ENCODE data around the gene NYAP2.

Gene NYAP2

GRCh38 chr2:225456619-225457260 lies 57.2 kb downstream of the NYAP2 start:
- Mint-ChIP-seq H3K36me3 (ENCODE audit: low read depth) (no peaks in the 10 kb centered on the region), H3K27ac (no peak overlapping the region), H3K27me3 (peaks cover 6% of the 10 kb centered on the region), H3K9me3 (no peaks in the 10 kb centered on the region), H3K4me1 (ENCODE audit: low read depth) (no peaks in the 10 kb centered on the region), H3K4me3 (no peak overlapping the region)

- Mint-ChIP-seq H3K36me3 (ENCODE audit: low read depth) (no peaks in the 10 kb centered on the region), H3K4me1 (ENCODE audit: low read depth) (no peaks in the 10 kb centered on the region), H3K27me3 (peaks cover 4% of the 10 kb centered on the region), H3K4me3 (no peak overlapping the region), H3K27ac (no peak overlapping the region), H3K9me3 (no peaks in the 10 kb centered on the region)
Observed at GRCh38 chr2:225457482-225457881, 58.0 kb downstream of the NYAP2 start.

DNA sequence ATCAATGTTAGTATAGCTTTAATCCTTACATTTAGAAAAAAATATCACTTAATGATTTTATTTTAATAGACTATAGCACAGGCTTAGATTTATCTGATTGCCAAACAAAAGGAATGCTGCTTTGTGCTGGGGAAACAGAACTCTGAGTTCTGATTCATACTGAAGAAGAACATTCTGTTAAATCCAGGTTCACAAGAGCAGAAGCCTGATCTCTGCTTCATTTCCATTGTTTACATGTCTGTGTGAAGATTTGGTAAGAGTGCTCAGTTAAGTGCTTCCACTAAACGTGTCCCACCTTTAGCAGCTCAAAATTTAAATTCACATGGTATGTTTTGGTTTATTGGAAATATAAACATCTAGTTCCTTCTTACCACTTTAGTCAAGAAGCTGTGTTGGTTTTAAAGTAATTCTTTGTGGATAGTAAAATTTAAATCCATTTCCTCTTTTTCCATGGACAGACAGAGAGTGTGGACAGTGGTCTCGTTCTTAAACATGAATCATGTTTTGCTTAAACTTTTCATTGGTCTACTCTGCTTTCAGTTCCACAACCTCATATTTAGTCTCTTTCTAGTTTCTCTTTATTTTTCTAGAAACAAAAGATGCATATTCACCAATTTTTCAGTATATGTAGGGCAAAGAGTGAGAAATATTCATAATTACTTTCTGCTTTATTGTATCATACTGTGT lies 59.1 kb downstream of the NYAP2 start:
- Mint-ChIP-seq H3K4me1 (ENCODE audit: low read depth) (no peaks in the 10 kb centered on the region), H3K27ac (no peak overlapping the region), H3K36me3 (ENCODE audit: low read depth) (no peaks in the 10 kb centered on the region), H3K4me3 (no peak overlapping the region), H3K9me3 (no peaks in the 10 kb centered on the region), H3K27me3 (peaks cover 4% of the 10 kb centered on the region)

- Mint-ChIP-seq H3K36me3 (ENCODE audit: low read depth) (no peaks in the 10 kb centered on the region), H3K9me3 (no peaks in the 10 kb centered on the region), H3K27me3 (peaks cover 3% of the 10 kb centered on the region), H3K27ac (no peak overlapping the region), H3K4me3 (no peak overlapping the region), H3K4me1 (ENCODE audit: low read depth) (peaks cover 12% of the 10 kb centered on the region)
Observed at GRCh38 chr2:225462417-225462816, 62.9 kb downstream of the NYAP2 start.

GRCh38 chr2:225462945-225463344 lies 63.4 kb downstream of the NYAP2 start:
- Mint-ChIP-seq H3K27ac (no peak overlapping the region), H3K36me3 (ENCODE audit: low read depth) (no peaks in the 10 kb centered on the region), H3K4me3 (no peak overlapping the region), H3K9me3 (no peaks in the 10 kb centered on the region), H3K4me1 (ENCODE audit: low read depth) (peaks cover 12% of the 10 kb centered on the region), H3K27me3 (no peaks in the 10 kb centered on the region)

DNA sequence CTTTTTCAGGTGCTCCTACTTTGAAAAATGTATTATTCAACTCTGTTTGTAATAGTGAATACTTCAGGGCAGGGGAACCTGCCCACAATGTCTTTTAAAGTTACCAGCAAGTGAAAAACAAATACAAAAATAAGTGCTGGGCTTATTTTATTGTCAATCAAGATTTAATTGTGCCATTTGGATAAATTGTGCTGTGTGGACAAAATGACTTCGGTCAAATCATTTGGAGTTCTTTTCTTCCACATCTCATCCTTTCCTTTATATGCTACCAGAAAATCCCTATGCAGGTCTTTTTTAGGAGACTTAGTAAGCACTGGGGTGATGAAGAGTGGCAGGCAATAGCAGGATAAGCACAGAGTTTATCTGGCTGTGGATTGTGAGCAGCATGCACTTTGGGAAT lies 63.9 kb downstream of the NYAP2 start:
- Mint-ChIP-seq H3K9me3 (no peaks in the 10 kb centered on the region), H3K4me3 (no peak overlapping the region), H3K36me3 (ENCODE audit: low read depth) (no peaks in the 10 kb centered on the region), H3K27me3 (no peaks in the 10 kb centered on the region), H3K27ac (no peak overlapping the region), H3K4me1 (ENCODE audit: low read depth) (peaks cover 12% of the 10 kb centered on the region)

DNA sequence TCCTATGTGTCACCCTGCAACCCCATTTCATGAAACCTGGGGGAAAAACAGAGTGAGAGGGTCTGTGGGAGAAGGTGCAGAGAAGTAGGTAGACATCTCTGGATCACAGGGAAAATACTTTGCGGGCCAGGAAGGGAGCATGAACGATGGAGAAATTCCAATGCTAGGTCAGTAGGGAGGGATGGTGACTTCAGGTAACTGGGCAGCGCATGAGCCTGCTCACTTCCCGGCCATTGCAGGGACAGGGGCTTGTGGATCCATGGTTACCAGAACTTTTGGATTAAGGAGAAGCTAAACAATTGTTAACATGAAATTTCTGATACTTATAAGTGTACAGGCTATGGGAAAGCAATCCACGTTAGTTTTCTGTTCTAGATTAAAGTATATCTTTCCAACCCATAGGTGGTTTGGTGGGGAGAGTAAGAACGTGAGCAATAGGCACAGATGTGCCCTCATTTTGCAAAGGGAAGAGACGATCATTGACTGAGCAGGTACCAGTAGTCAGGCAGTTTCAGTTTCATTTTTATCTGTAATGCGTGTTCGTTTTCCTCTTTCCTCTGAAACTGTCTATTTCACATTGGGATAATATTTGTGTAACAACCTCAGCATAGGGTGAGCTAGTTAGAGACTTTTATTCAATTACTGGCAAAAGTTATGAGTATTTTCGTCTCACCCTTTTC lies 65.0 kb downstream of the NYAP2 start:
- no peak overlapping the region for H3K27ac Mint-ChIP-seq

DNA sequence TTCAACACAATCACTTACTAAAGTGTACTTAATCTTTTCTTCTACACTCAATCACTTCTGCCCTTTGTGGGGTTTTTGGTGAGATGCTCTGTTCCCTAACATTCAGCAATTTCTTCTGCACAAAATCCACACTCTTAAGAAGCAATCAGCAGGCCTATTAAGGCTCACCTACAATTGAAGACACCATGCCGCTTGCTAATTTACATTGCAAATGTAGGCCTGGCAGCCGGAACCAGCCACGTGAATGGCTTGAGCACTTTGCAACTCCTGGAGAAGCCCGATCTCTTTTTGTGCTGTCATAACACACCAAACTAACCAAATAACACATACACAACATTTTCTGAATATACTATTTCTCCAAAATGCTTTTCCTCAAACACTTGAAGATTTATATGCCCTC lies 66.3 kb downstream of the NYAP2 start:
- Mint-ChIP-seq H3K27me3 (no peaks in the 10 kb centered on the region), H3K36me3 (ENCODE audit: low read depth) (no peaks in the 10 kb centered on the region), H3K9me3 (no peaks in the 10 kb centered on the region), H3K4me1 (ENCODE audit: low read depth) (peaks cover 15% of the 10 kb centered on the region), H3K27ac (no peak overlapping the region), H3K4me3 (no peak overlapping the region)

More for the DNA sequence above, 65.0 kb downstream of the NYAP2 start:
- Mint-ChIP-seq H3K9me3 (no peaks in the 10 kb centered on the region), H3K36me3 (ENCODE audit: low read depth) (no peaks in the 10 kb centered on the region), H3K4me1 (ENCODE audit: low read depth) (peaks cover 12% of the 10 kb centered on the region), H3K4me3 (peak overlapping the region; percentile 61), H3K27me3 (no peaks in the 10 kb centered on the region)

DNA sequence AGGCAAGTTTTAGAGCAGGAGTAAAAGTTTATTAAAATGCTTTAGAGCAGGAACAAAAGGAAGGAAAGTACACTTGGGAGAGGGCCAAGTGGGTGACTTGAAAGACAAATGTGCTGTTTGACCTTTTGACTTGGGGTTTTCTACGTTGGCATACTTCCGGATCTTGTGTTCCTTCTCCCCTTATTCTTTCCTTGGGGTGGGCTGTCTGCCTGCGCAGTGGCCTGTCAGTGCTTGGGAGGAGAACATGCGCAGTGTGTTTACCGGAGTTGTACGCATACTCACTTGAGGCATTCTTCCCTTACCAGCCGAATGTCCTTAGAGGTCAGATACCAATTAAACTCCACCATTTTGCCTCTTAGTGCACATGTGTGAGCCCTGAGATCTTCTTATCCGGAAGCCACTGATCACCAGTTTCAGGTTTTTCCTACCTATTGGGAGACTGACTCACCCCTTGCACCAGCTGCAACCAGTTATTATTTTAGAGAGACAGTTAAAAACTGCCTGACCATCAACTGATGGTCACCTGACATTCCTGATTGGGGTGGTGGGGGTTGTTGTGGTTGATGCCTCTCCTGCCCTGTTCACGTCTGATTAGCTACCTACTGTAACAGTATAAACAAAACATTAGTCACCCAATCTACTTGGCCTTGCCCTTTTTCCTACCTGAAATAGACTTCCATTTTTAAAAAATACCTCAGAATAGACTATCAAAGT lies 67.5 kb downstream of the NYAP2 start:
- Mint-ChIP-seq H3K27me3 (no peaks in the 10 kb centered on the region), H3K4me1 (ENCODE audit: low read depth) (peaks cover 15% of the 10 kb centered on the region), H3K9me3 (no peaks in the 10 kb centered on the region), H3K4me3 (no peak overlapping the region), H3K27ac (no peak overlapping the region), H3K36me3 (ENCODE audit: low read depth) (no peaks in the 10 kb centered on the region)

DNA sequence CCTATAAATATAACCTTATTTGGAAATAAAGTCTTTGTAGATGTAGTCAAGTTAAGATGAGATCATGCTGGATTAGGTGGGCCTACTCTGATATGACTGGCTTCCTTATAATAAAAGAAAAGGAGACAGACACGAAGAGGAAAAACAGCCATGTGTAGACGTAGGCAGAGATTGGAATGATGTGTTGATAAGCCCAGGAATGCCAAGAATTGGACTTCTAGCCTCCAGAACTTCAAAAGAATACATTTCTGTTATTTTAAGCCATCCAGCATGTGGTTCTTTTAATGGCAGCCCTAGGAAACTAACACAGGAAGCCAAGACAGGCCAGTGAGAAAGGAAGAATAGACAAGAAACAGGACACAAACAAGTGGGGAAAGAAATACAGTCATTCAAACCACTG lies 68.6 kb downstream of the NYAP2 start:
- Mint-ChIP-seq H3K36me3 (ENCODE audit: low read depth) (no peaks in the 10 kb centered on the region), H3K27me3 (no peaks in the 10 kb centered on the region), H3K9me3 (no peaks in the 10 kb centered on the region), H3K4me3 (no peak overlapping the region), H3K4me1 (ENCODE audit: low read depth) (peaks cover 15% of the 10 kb centered on the region), H3K27ac (no peak overlapping the region)

DNA sequence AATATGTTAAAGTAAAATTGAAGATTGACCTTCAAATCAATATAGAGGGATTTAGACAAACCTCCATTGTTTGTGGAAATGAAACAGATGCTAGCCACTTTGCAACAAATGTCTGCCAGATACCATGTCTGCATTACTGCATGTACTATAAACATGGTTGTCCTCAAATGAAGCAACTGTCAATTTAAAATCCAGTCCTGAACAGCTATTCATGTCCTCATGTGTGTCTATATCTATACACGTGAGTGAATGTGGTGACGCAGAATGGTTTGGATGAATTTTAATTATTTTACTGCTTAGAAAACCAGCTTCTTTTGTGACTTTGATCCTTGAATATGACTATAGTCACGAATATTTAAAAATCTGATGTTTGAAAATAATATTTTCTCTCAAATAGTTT lies 71.5 kb downstream of the NYAP2 start:
- no peak overlapping the region for H3K4me3 Mint-ChIP-seq
- H3K9me3 Mint-ChIP-seq = no peaks in the 10 kb centered on the region
- no peak overlapping the region for H3K27ac Mint-ChIP-seq
- H3K4me1 Mint-ChIP-seq (ENCODE audit: low read depth) = peaks cover 3% of the 10 kb centered on the region
- H3K36me3 Mint-ChIP-seq (ENCODE audit: low read depth) = no peaks in the 10 kb centered on the region
- H3K27me3 Mint-ChIP-seq = no peaks in the 10 kb centered on the region

GRCh38 chr2:225471482-225471881 lies 72.0 kb downstream of the NYAP2 start:
- no peaks in the 10 kb centered on the region for H3K27me3 Mint-ChIP-seq
- no peaks in the 10 kb centered on the region for H3K9me3 Mint-ChIP-seq
- no peak overlapping the region for H3K4me3 Mint-ChIP-seq
- H3K36me3 Mint-ChIP-seq (ENCODE audit: low read depth) = no peaks in the 10 kb centered on the region
- H3K4me1 Mint-ChIP-seq (ENCODE audit: low read depth) = peaks cover 3% of the 10 kb centered on the region
- H3K27ac Mint-ChIP-seq = no peak overlapping the region

GRCh38 chr2:225472161-225472560 lies 72.7 kb downstream of the NYAP2 start:
- Mint-ChIP-seq H3K4me1 (ENCODE audit: low read depth) (peaks cover 3% of the 10 kb centered on the region), H3K4me3 (no peak overlapping the region), H3K27me3 (no peaks in the 10 kb centered on the region), H3K9me3 (no peaks in the 10 kb centered on the region), H3K27ac (no peak overlapping the region), H3K36me3 (ENCODE audit: low read depth) (no peaks in the 10 kb centered on the region)

GRCh38 chr2:225479386-225479785 lies 79.9 kb downstream of the NYAP2 start:
- Mint-ChIP-seq H3K4me1 (ENCODE audit: low read depth) (no peaks in the 10 kb centered on the region), H3K27ac (no peak overlapping the region), H3K9me3 (no peaks in the 10 kb centered on the region), H3K4me3 (no peak overlapping the region), H3K36me3 (ENCODE audit: low read depth) (no peaks in the 10 kb centered on the region), H3K27me3 (peaks cover 6% of the 10 kb centered on the region)

DNA sequence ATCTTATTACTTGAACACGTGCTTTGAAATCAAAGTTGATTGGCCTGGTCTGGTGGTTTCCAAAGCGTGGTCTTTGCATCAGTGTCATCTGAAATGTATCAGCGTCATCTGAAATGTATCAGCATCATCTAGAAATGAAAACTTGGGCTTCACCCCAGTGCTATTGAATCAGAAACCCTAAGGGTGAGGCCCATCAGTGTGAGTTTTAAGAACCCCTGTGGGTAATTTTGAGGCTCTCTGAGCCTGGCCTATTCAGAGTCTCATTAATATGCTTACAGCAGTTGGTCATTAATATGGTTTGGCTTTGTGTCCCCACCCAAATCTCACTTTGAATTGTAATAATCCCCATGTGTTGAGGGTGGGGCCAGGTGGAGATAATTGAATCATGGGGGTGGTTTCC lies 85.2 kb downstream of the NYAP2 start:
- H3K27ac Mint-ChIP-seq = no peak overlapping the region
- no peak overlapping the region for H3K4me3 Mint-ChIP-seq
- no peaks in the 10 kb centered on the region for H3K4me1 Mint-ChIP-seq (ENCODE audit: low read depth)
- H3K27me3 Mint-ChIP-seq = peaks cover 3% of the 10 kb centered on the region
- no peaks in the 10 kb centered on the region for H3K36me3 Mint-ChIP-seq (ENCODE audit: low read depth)
- H3K9me3 Mint-ChIP-seq = no peaks in the 10 kb centered on the region

All from stimulated activated naive CD8-positive, alpha-beta T cell treated with anti-CD3 and anti-CD28 coated beads, Interleukin-15, Interleukin-2, amounts not matched to agents 100 ng/mL and 50 ng/mL, for 24 hours (primary cell).